Kidney tubule cell (primary cell): ENCODE measurements around the gene WNT2B.

Experiments
- DNase-seq: peaks from one replicate; pipeline ENCODE4 v3.0.0-alpha.2; 2018; ENCODE audit warnings: low spot score

WNT2B gene

DNA sequence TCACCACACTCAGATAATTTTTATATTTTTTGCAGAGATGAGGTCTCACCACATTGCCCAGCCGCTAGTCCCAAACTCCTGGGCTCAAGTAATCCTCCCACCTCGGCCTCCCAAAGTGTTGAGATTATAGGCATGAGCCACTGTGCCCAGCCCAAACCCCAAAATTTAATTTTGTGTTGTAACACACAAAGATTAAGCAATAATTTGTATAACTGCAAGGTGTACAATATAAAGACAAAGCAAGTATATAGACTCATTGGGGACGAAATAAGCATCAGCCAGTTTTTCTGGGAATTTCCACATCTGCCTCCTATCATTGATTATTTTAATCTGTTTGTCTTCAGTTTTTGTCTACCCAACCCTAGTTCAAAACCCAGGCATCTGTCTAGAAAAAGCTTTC is 67.5 kb downstream of the WNT2B start:
- DNase-seq = no peak
